GM12801 (cell line): ENCODE data around the gene CYSRT1.

Experiments used
- TF ChIP-seq, protein P1 (sequence below): IDR thresholded peaks from one replicate; pipeline ENCODE4 v1.5.1; 2011; ENCODE audit warnings: control low read depth; ENCODE audit not compliant: insufficient read length; ENCODE audit errors: extremely low read depth

The CYSRT1 gene

GRCh38 chr9:137204731-137205125 lies 20.2 kb upstream of the CYSRT1 start:
- TF ChIP-seq, protein P1, sequence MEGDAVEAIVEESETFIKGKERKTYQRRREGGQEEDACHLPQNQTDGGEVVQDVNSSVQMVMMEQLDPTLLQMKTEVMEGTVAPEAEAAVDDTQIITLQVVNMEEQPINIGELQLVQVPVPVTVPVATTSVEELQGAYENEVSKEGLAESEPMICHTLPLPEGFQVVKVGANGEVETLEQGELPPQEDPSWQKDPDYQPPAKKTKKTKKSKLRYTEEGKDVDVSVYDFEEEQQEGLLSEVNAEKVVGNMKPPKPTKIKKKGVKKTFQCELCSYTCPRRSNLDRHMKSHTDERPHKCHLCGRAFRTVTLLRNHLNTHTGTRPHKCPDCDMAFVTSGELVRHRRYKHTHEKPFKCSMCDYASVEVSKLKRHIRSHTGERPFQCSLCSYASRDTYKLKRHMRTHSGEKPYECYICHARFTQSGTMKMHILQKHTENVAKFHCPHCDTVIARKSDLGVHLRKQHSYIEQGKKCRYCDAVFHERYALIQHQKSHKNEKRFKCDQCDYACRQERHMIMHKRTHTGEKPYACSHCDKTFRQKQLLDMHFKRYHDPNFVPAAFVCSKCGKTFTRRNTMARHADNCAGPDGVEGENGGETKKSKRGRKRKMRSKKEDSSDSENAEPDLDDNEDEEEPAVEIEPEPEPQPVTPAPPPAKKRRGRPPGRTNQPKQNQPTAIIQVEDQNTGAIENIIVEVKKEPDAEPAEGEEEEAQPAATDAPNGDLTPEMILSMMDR: no peak

DNA sequence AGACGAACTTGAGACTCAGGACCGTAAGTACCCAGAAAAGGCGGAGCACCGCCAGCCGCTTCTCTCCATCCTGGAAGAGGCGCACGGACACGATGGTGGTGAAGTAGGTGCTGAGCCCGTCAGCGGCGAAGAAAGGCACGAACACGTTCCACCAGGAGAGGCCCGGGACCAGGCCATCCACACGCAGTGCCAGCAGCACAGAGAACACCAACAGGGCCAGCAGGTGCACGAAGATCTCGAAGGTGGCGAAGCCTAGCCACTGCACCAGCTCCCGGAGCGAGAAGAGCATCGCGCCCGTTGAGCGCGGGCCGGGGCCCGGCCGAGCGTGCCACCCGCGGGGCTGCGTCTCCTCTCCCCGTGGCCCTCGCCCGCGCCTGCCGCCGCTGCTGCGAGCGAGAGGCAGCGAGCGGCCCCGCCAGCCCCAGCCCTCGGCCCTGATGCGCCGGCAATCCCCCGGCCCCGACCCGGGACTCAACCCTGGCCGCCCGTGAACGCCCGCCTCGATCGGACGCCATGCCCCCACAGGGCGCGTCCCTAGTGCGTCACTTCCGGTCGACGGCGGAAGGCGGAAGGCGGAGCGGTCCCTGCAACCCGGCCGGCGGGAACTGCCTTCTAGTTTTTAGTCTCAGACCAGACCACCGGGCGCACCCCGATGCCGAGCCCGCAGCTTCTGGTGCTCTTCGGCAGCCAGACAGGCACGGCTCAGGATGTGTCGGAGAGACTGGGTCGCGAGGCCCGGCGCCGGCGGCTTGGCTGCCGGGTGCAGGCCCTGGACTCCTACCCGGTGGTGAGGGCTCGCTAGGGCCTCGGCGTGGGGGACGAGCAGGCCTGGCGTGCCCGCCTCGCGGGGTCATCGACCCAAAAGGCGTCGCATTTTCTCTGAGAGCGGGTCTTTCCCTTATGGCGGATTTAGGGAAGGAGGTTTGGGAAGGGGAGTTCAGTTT lies 19.6 kb upstream of the CYSRT1 start, which contains the start of the genes NDOR1 and TMEM203:
TSS of gene NDOR1 (plus strand) at position 575 of the 944 bp plus-strand sequence. CDS start at position 653, 78 bp downstream.
TSS of gene TMEM203 (minus strand) at position 523 of the 944 bp plus-strand sequence. CDS start at position 289, 234 bp downstream.
- TF ChIP-seq, protein P1: no peak

DNA sequence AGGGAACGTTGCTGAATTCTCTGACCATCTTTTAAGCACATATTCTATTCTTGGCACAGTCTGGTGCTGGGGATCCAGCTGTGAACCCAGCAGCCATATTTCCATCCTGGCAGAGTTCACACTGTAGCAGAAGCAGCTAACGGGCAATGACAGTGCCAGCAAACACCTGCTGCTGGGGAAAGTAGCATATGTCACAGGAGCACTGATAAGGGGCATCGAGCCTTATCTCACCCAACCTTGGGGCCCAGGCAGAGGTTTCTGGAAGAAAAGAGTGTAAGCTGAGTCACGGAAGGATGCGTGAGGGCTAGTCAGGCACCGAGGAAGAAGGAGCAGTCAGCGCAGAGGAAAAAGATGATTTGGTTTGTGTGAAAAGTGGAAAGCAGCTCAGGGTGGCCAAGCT lies 18.4 kb upstream of the CYSRT1 start:
- TF ChIP-seq, protein P1: no peak

DNA sequence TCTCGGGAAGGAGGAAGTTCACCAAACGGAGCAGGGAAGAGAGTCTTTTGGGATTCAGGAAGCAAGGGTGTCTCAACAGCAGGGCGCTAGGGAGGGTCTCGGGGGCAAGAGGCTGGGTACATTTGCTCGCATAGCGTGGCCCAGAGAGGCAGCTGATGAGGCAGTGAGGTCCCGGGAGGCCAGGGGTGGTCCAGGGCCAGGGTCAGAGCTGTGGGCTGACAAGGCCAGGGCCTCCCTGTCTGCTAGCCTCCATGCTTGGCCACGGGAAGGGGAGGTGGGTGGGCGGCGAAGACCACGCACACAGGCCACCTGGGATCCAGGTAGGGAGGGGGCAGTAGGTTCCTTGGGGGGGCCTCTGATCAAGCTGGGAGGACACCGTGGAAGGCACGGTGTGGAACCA lies 13.4 kb upstream of the CYSRT1 start:
- TF ChIP-seq, protein P1: no peak

GRCh38 chr9:137212520-137212919 lies 12.5 kb upstream of the CYSRT1 start:
- TF ChIP-seq, protein P1: no peak

- TF ChIP-seq, protein P1: no peak
Measured at GRCh38 chr9:137213160-137214060, 11.6 kb upstream of the CYSRT1 start.

DNA sequence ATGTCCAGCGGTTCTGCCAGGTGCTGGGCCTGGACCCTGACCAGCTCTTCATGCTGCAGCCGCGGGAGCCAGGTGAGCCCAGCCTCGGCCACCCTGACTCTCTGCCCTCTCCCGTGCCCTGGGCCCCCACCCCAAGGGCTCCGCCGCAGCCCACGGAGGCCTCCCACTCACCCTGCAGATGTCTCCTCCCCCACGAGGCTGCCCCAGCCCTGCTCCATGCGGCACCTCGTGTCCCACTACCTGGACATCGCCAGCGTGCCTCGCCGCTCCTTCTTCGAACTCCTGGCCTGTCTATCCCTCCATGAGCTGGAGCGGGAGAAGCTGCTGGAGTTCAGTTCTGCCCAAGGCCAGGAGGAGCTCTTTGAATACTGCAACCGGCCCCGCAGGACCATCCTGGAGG lies 10.4 kb upstream of the CYSRT1 start:
- TF ChIP-seq, protein P1: no peak
